K562 (cell line): Measurements from ENCODE around the gene TBL2. TPM values are rescaled to one million over a fixed set of nuclear protein-coding genes. Genes with fewer than 3 reads are reported as not detected.

Source experiments
- ARID1B ChIP-seq: fragments of 450-650 bp; IDR thresholded peaks from 2 replicates; pipeline ENCODE4 v1.6.1; 2016; ENCODE audit warnings: antibody characterized with exemption, mild to moderate bottlenecking, inconsistent platforms
- BCOR ChIP-seq: fragments of 450-650 bp; IDR thresholded peaks from 2 replicates; pipeline ENCODE4 v1.6.1; 2016
- CBFB ChIP-seq: sonication (generic); formaldehyde crosslinking; IDR thresholded peaks from 2 replicates; pipeline ENCODE4 v1.4.0; 2020; ENCODE audit warnings: mild to moderate bottlenecking, missing genetic modification reagents
- DPF2 ChIP-seq: fragments of 450-650 bp; IDR thresholded peaks from 2 replicates; pipeline ENCODE4 v1.6.1; 2016
- HDAC3 ChIP-seq: fragments of 450-650 bp; IDR thresholded peaks from 2 replicates; pipeline ENCODE4 v1.6.1; 2018; ENCODE audit warnings: borderline replicate concordance, mild to moderate bottlenecking, moderate library complexity; ENCODE audit not compliant: partially characterized antibody
- HDGF ChIP-seq: fragments of 450-650 bp; IDR thresholded peaks from 2 replicates; pipeline ENCODE4 v1.6.1; 2016
- LEF1 ChIP-seq: fragments of 450-650 bp; IDR thresholded peaks from 2 replicates; pipeline ENCODE4 v1.6.1; 2016; ENCODE audit warnings: mild to moderate bottlenecking
- MAZ ChIP-seq, 2 experiments: fragments of 450-650 bp in 1 of 2; sonication (generic) in 1 of 2; formaldehyde crosslinking; IDR thresholded peaks in 1 of 2; conservative IDR thresholded peaks in 1 of 2; 2 replicates each; pipeline versions ENCODE4 v1.4.0 to v1.5.0; 2020; ENCODE audit warnings: mild to moderate bottlenecking in 1 of 2, missing genetic modification reagents in 1 of 2
- MYNN ChIP-seq, 2 experiments: sonication (generic); formaldehyde crosslinking in 1 of 2; IDR thresholded peaks; 2 replicates each; pipeline versions ENCODE4 v1.5.0 to v1.6.1; 2016 to 2020; ENCODE audit warnings: antibody characterized with exemption in 1 of 2, missing genetic modification reagents in 1 of 2
- NCOR1 ChIP-seq: fragments of 450-650 bp; IDR thresholded peaks from 2 replicates; pipeline ENCODE4 v1.6.1; 2016; ENCODE audit warnings: mild to moderate bottlenecking, moderate library complexity
- RAD51 ChIP-seq: fragments of 450-650 bp; IDR thresholded peaks from 2 replicates; pipeline ENCODE4 v1.7.1; 2016; ENCODE audit warnings: low read depth, mild to moderate bottlenecking, borderline replicate concordance
- SAP30 ChIP-seq: fragments of 200-600 bp; sonication (generic); IDR thresholded peaks from 2 replicates; pipeline ENCODE4 v1.6.1; 2012; ENCODE audit warnings: borderline replicate concordance, low read depth, mild to moderate bottlenecking, moderate library complexity, low read length, control low read depth, inconsistent platforms; ENCODE audit not compliant: insufficient read depth, poor library complexity, severe bottlenecking
- SIN3A ChIP-seq, 2 experiments: fragments of 150-350 bp in 1 of 2; IDR thresholded peaks; 2 replicates each; pipeline ENCODE4 v1.6.1; 2011 to 2016; ENCODE audit warnings: borderline replicate concordance in 2 of 2, low read depth in 2 of 2, low read length in 2 of 2, mild to moderate bottlenecking in 2 of 2, moderate library complexity in 2 of 2; ENCODE audit not compliant: control insufficient read depth in 1 of 2
- TBL1XR1 ChIP-seq, 2 experiments: IDR thresholded peaks; 2 replicates each; pipeline ENCODE4 v1.6.1; 2012; ENCODE audit warnings: improper control_type of control experiment in 2 of 2, low read length in 2 of 2, mild to moderate bottlenecking in 1 of 2
- TFAP4 ChIP-seq: sonication (generic); formaldehyde crosslinking; IDR thresholded peaks from 2 replicates; pipeline ENCODE4 v1.8.0; 2022; ENCODE audit warnings: missing genetic modification reagents, mild to moderate bottlenecking, moderate library complexity, borderline replicate concordance
- ZBTB17 ChIP-seq: fragments of 450-650 bp; formaldehyde crosslinking; IDR thresholded peaks from 2 replicates; pipeline ENCODE4 v1.4.0; 2020; ENCODE audit warnings: mild to moderate bottlenecking
- ZKSCAN1 ChIP-seq: fragments of 150-350 bp; IDR thresholded peaks from 2 replicates; pipeline ENCODE4 v1.6.1; 2016; ENCODE audit warnings: low read depth, low read length
- ZNF140 ChIP-seq: fragments of 250-450 bp; sonication (Bioruptor Pico); IDR thresholded peaks from 2 replicates; pipeline ENCODE4 v1.8.0; 2021; ENCODE audit warnings: moderate library complexity, mild to moderate bottlenecking, inconsistent platforms
- ZNF263 ChIP-seq: sonication (generic); formaldehyde crosslinking; IDR thresholded peaks from 2 replicates; pipeline ENCODE4 v1.8.0; 2022; ENCODE audit warnings: mild to moderate bottlenecking, missing genetic modification reagents, borderline replicate concordance
- ZNF740 ChIP-seq, 3 experiments: fragments of 200-800 bp in 1 of 3; sonication (Bioruptor generic) in 1 of 3; sonication (generic) in 1 of 3; formaldehyde crosslinking in 1 of 3; IDR thresholded peaks; 2 replicates each; pipeline versions ENCODE4 v1.6.1 to v1.8.0; 2016 to 2022; ENCODE audit warnings: mild to moderate bottlenecking in 2 of 3, missing compliant biosample characterization in 2 of 3, missing genetic modification characterization in 2 of 3, missing genetic modification reagents in 1 of 3
- ZZZ3 ChIP-seq: fragments of 450-650 bp; IDR thresholded peaks from 2 replicates; pipeline ENCODE4 v1.6.1; 2016; ENCODE audit warnings: antibody characterized with exemption, mild to moderate bottlenecking, moderate library complexity
- polyA plus RNA-seq, 8 experiments: library from polyadenylated mRNA; depleted of rRNA in 4 of 8; stranded (reverse) in 5 of 8; unstranded in 3 of 8; fragments of >200 nt; fragmentation: Nextera tagmentation in 2 of 8; fragmentation: Illumina TruSeq in 1 of 8; extraction: Ambion mirVana in 2 of 8; extraction: Trizol in 1 of 8; gene quantifications; 2 replicates each; pipeline versions ENCODE4 v1.2.1 to v1.2.3, GENCODE V29; 2011 to 2014; ENCODE audit warnings: inconsistent platforms in 1 of 8, missing spikeins in 1 of 8
- total RNA-seq, 7 experiments: library from RNA; depleted of rRNA in 6 of 7; stranded (reverse); fragments of >200 nt in 6 of 7; fragmentation: Illumina TruSeq in 2 of 7; extraction: Trizol in 2 of 7; gene quantifications; 2 replicates each; pipeline versions ENCODE4 v1.2.1 to v1.2.3, GENCODE V29; 2011 to 2021; ENCODE audit warnings: low replicate concordance in 1 of 7
- TF ChIP-seq, protein P1 (sequence below), 2 experiments: fragments of 450-650 bp; IDR thresholded peaks; 2 replicates each; pipeline ENCODE4 v1.6.1; 2018; ENCODE audit warnings: mild to moderate bottlenecking in 2 of 2, low read depth in 1 of 2; ENCODE audit not compliant: partially characterized antibody in 2 of 2

TBL2 gene
- total and polyA plus RNA-seq, 9 of the 15 experiments (the other 6 are each of a cell fraction or from before 2014, with no cell fraction given), result 2.5 to 123 (median 49.2) TPM

DNA sequence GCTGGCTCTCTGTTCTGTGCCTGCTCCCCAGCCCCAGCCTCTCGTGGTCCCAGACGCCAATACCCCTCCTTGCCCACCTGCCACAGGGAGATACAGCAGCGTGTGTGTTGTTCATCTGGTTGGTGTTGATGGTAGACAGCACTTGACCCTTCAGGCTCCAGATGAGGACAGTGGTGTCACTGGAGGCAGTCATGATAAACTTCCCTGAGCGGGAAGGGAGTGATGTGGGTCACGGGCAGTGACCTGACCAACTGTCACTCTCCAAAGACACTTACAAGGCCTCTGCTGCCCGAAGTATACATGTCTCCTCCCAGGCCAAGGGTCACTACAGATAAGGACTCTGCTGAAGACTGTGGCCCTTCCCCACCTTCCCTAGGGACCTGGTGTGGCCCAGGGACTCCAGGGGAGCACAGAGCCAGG is 5.6 kb downstream of the TBL2 start (continued):
- TF ChIP-seq, protein P1, sequence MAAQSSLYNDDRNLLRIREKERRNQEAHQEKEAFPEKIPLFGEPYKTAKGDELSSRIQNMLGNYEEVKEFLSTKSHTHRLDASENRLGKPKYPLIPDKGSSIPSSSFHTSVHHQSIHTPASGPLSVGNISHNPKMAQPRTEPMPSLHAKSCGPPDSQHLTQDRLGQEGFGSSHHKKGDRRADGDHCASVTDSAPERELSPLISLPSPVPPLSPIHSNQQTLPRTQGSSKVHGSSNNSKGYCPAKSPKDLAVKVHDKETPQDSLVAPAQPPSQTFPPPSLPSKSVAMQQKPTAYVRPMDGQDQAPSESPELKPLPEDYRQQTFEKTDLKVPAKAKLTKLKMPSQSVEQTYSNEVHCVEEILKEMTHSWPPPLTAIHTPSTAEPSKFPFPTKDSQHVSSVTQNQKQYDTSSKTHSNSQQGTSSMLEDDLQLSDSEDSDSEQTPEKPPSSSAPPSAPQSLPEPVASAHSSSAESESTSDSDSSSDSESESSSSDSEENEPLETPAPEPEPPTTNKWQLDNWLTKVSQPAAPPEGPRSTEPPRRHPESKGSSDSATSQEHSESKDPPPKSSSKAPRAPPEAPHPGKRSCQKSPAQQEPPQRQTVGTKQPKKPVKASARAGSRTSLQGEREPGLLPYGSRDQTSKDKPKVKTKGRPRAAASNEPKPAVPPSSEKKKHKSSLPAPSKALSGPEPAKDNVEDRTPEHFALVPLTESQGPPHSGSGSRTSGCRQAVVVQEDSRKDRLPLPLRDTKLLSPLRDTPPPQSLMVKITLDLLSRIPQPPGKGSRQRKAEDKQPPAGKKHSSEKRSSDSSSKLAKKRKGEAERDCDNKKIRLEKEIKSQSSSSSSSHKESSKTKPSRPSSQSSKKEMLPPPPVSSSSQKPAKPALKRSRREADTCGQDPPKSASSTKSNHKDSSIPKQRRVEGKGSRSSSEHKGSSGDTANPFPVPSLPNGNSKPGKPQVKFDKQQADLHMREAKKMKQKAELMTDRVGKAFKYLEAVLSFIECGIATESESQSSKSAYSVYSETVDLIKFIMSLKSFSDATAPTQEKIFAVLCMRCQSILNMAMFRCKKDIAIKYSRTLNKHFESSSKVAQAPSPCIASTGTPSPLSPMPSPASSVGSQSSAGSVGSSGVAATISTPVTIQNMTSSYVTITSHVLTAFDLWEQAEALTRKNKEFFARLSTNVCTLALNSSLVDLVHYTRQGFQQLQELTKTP (IDR thresholded peaks at IDR 0.05; ENCODE audit: low read depth in 1 of 2, partially characterized antibody in 2 of 2), result no peak
- TF ChIP-seq HDAC3, result peak; percentile 42
- TF ChIP-seq ZNF740 (CRISPR knock-in tag; IDR thresholded peaks at IDR 0.05), result no peak
- TF ChIP-seq ZNF740 (tag; IDR thresholded peaks at IDR 0.05), result no peak
- TF ChIP-seq ARID1B, result peak; percentile 81
- TF ChIP-seq SAP30, result no peak
- peak; percentile 35; the same call in 1 of the 2 replicates for TF ChIP-seq BCOR
- peak in 1 of 2 experiments; percentile 66; a peak in 1 of 4 replicates for TF ChIP-seq SIN3A (IDR thresholded peaks at IDR 0.05; ENCODE audit: borderline replicate concordance in 2 of 2, control insufficient read depth in 1 of 2, low read depth in 2 of 2, low read length in 2 of 2)
- TF ChIP-seq ZNF140, result no peak
- peak; percentile 80 to 83; a peak in 3 of 4 replicates for TF ChIP-seq TBL1XR1 (IDR thresholded peaks at IDR 0.05; ENCODE audit: low read length in 2 of 2)
- TF ChIP-seq LEF1, result peak; percentile 75; the same call in 1 of the 2 replicates
- 0 out of 2 replicates have a peak, but pooled peaks have one; percentile 42 for TF ChIP-seq CBFB (CRISPR knock-in tag)
- TF ChIP-seq HDGF, result 0 out of 2 replicates have a peak, but pooled peaks have one; percentile 66
- peak; percentile 19; the same call in 1 of the 2 replicates for TF ChIP-seq RAD51
- TF ChIP-seq DPF2, result peak; percentile 82
- TF ChIP-seq MAZ (CRISPR knock-in tag; conservative IDR thresholded peaks at IDR 0.05 in 1 of 2, IDR thresholded peaks at IDR 0.05 in 1 of 2), result peak in 1 of 2 experiments; percentile 70; a peak in 1 of 4 replicates
- TF ChIP-seq ZKSCAN1, result 0 out of 2 replicates have a peak, but pooled peaks have one; percentile 13
- TF ChIP-seq MYNN (IDR thresholded peaks at IDR 0.05), result peak; percentile 74; the same call in 1 of the 2 replicates
- TF ChIP-seq MYNN (CRISPR knock-in tag; IDR thresholded peaks at IDR 0.05), result no peak
- TF ChIP-seq ZNF263 (CRISPR knock-in tag), result peak; percentile 67; the same call in 1 of the 2 replicates
- TF ChIP-seq NCOR1, result peak; percentile 89
- no peak for TF ChIP-seq ZZZ3
- peak; percentile 61 for TF ChIP-seq TFAP4
- no peak for TF ChIP-seq ZBTB17 (CRISPR knock-in tag)
